Thoracic aorta (tissue), 2 donors: ENCODE data around the gene MCUB. TPM values are rescaled to one million over a fixed set of nuclear protein-coding genes. Genes with fewer than 3 reads are reported as not detected.

Experiments
- ATAC-seq: fragments of 150-250 bp; one replicate; pipeline ENCODE4 v1.8.0; 2017; ENCODE audit warnings: low read depth; ENCODE audit not compliant: insufficient number of reproducible peaks, low FRiP score
- DNase-seq: peaks from one replicate; pipeline ENCODE4 v3.0.0-alpha.2; 2020; ENCODE audit warnings: low spot score
- H3K27ac ChIP-seq, 2 donors: fragments of 200-600 bp; sonication (generic); 1 replicate in 1 of 2; 2 replicates in 1 of 2; pipeline ENCODE4 v1.5.1; 2016; ENCODE audit warnings: mild to moderate bottlenecking in 2 of 2, moderate library complexity in 2 of 2
- H3K27me3 ChIP-seq: fragments of 200-600 bp; sonication (generic); replicated peaks from 2 replicates; pipeline ENCODE4 v1.6.0; 2016; ENCODE audit warnings: mild to moderate bottlenecking; ENCODE audit not compliant: insufficient read depth
- H3K36me3 ChIP-seq: fragments of 200-600 bp; sonication (generic); one replicate; pipeline ENCODE4 v1.5.1; 2016
- H3K4me1 ChIP-seq, 2 donors: fragments of 200-600 bp; sonication (generic); 1 replicate in 1 of 2; 2 replicates in 1 of 2; pipeline versions ENCODE4 v1.5.1 to v1.6.0; 2016; ENCODE audit warnings: low read depth in 2 of 2, mild to moderate bottlenecking in 1 of 2; ENCODE audit not compliant: control insufficient read depth in 1 of 2
- H3K4me3 ChIP-seq: fragments of 200-600 bp; sonication (generic); 2 replicates; pipeline ENCODE4 v1.5.1; 2016; ENCODE audit warnings: mild to moderate bottlenecking
- H3K9me3 ChIP-seq: fragments of 200-600 bp; sonication (generic); 2 replicates; pipeline ENCODE4 v1.5.1; 2016
- CTCF ChIP-seq: fragments of 200-600 bp; sonication (generic); IDR thresholded peaks from one replicate; pipeline ENCODE4 v1.5.1; 2019; ENCODE audit warnings: antibody characterized with exemption
- total RNA-seq, 2 donors: library from RNA; depleted of rRNA; stranded (reverse); fragments of >200 nt; gene quantifications; one replicate each; pipeline versions ENCODE4 v1.1.0 to v1.2.3, GENCODE V29; 2016

MCUB gene
- total RNA-seq, 2 donors from 2014 or later = 44.3 to 45.0 TPM

GRCh38 chr4:109730619-109731545 is 170.8 kb downstream of the MCUB start:
- H3K36me3 ChIP-seq = no peaks in the 10 kb centered on the region
- ATAC-seq (no peak), DNase-seq (no peak)
- no peak for TF ChIP-seq CTCF
- no peaks in the 10 kb centered on the region for H3K9me3 ChIP-seq
- H3K4me3 ChIP-seq = peak overlapping the region; percentile 94
- no peaks in the 10 kb centered on the region for H3K27me3 ChIP-seq
- H3K27ac ChIP-seq = peak overlapping the region; percentile 78 to 80
- H3K4me1 ChIP-seq = peaks cover 2 to 21% of the 10 kb centered on the region in 2 donors

GRCh38 chr4:109733728-109734127 is 173.7 kb downstream of the MCUB start:
- no peak for ATAC-seq

GRCh38 chr4:109735566-109736365 is 175.7 kb downstream of the MCUB start:
- TF ChIP-seq CTCF = no peak
- Histone ChIP-seq H3K36me3 (no peaks in the 10 kb centered on the region), H3K9me3 (no peaks in the 10 kb centered on the region), H3K4me3 (no peak overlapping the region), H3K27ac (no peak overlapping the region), H3K4me1 (peaks cover under 1 to 2% of the 10 kb centered on the region in 2 donors), H3K27me3 (no peaks in the 10 kb centered on the region)
- ATAC-seq = no peak
- no peak for DNase-seq

More at GRCh38 chr4:109733728-109734127, 173.7 kb downstream of the MCUB start:
- no peak for TF ChIP-seq CTCF
- Histone ChIP-seq H3K4me1 (peaks cover 2 to 14% of the 10 kb centered on the region in 2 donors), H3K27me3 (no peaks in the 10 kb centered on the region), H3K27ac (no peak overlapping the region), H3K36me3 (no peaks in the 10 kb centered on the region), H3K4me3 (no peak overlapping the region), H3K9me3 (no peaks in the 10 kb centered on the region)
- no peak for DNase-seq

Other genes starting within 250 kb of the MCUB start
- gene SEC24B, start 126.4 kb upstream of the MCUB start, total RNA-seq = 10 to 100 TPM; 27.2 to 39.1 TPM
- 10 to 100 TPM in 1 of 2 donors, 1 to 10 TPM in 1; 9.0 to 17.3 TPM for gene CASP6, start 143.2 kb downstream of the MCUB start, total RNA-seq
- 100 to 1,000 TPM in 1 of 2 donors, 10 to 100 TPM in 1; 20.3 to 635 TPM for gene PLA2G12A, start 169.8 kb downstream of the MCUB start, total RNA-seq
- 10 to 100 TPM in 1 of 2 donors, 1 to 10 TPM in 1; 2.2 to 20.5 TPM for gene CFI, start 241.8 kb downstream of the MCUB start, total RNA-seq